ENCODE results near the gene HIGD1B. TPM values are rescaled to one million over a fixed set of nuclear protein-coding genes. Genes with fewer than 3 reads are reported as not detected.

The HIGD1B gene
- total and polyA plus RNA-seq, 2 of the 13 experiments (the other 11 are each of a cell fraction or from before 2014, with no cell fraction given): not detected

- TF ChIP-seq ZNF503 (CRISPR knock-in tag; IDR thresholded peaks at IDR 0.05) (peak; percentile 86), CEBPB (IDR thresholded peaks at IDR 0.05; ENCODE audit: borderline replicate concordance, low read depth, low read length) (no peak), CBFB (CRISPR knock-in tag; IDR thresholded peaks at IDR 0.05) (peak; percentile 95), SRSF4 (IDR thresholded peaks at IDR 0.05; ENCODE audit: low read depth, low read length, poor library complexity, severe bottlenecking) (no peak), CCDC6 (CRISPR knock-in tag; IDR thresholded peaks at IDR 0.05) (peak; percentile 97), JDP2 (CRISPR knock-in tag; IDR thresholded peaks at IDR 0.05; ENCODE audit: borderline replicate concordance) (no peak; the same call in 1 of the 2 replicates), REPIN1 (CRISPR knock-in tag; IDR thresholded peaks at IDR 0.05; ENCODE audit: borderline replicate concordance, low read depth) (peak; percentile 98), FUBP1 (CRISPR knock-in tag; IDR thresholded peaks at IDR 0.05; ENCODE audit: borderline replicate concordance) (no peak), ARID2 (CRISPR knock-in tag; IDR thresholded peaks at IDR 0.05; ENCODE audit: borderline replicate concordance) (peak; percentile 95), NR3C1 (CRISPR knock-in tag; IDR thresholded peaks at IDR 0.05) (no peak), SOX6 (IDR thresholded peaks at IDR 0.05) (no peak), SOX6 (CRISPR knock-in tag; IDR thresholded peaks at IDR 0.05) (peak; percentile 77), ZNF883 (CRISPR knock-in tag; IDR thresholded peaks at IDR 0.05; ENCODE audit: not compliant biosample characterization) (peak; percentile 97), ZBTB49 (CRISPR knock-in tag; IDR thresholded peaks at IDR 0.05; ENCODE audit: borderline replicate concordance) (peak; percentile 25; the same call in 1 of the 2 replicates), JUN (CRISPR knock-in tag; IDR thresholded peaks at IDR 0.05) (peak; percentile 89), ZNF670 (CRISPR knock-in tag; IDR thresholded peaks at IDR 0.05; ENCODE audit: borderline replicate concordance) (peak; percentile 78; the same call in 1 of the 2 replicates), ZNF788 (CRISPR knock-in tag; IDR thresholded peaks at IDR 0.05; ENCODE audit: borderline replicate concordance) (peak; percentile 97), ZNF281 (CRISPR knock-in tag; IDR thresholded peaks at IDR 0.05; ENCODE audit: borderline replicate concordance) (peak; percentile 96), ZNF674 (CRISPR knock-in tag; IDR thresholded peaks at IDR 0.05; ENCODE audit: low read depth) (no peak), RARG (CRISPR knock-in tag; IDR thresholded peaks at IDR 0.05; ENCODE audit: low read depth) (peak; percentile 94; the same call in 1 of the 2 replicates)
Measured at GRCh38 chr17:44899074-44899782, 51.5 kb downstream of the HIGD1B start, which contains the start of gene EFTUD2 (continued).

Data from HepG2 (cell line).